ENCODE results near the gene OSBPL10. TPM values are rescaled to one million over a fixed set of nuclear protein-coding genes. Genes with fewer than 3 reads are reported as not detected.

The OSBPL10 gene
- total RNA-seq, 2 donors from 2014 or later, result 2.2 to 5.1 TPM

DNA sequence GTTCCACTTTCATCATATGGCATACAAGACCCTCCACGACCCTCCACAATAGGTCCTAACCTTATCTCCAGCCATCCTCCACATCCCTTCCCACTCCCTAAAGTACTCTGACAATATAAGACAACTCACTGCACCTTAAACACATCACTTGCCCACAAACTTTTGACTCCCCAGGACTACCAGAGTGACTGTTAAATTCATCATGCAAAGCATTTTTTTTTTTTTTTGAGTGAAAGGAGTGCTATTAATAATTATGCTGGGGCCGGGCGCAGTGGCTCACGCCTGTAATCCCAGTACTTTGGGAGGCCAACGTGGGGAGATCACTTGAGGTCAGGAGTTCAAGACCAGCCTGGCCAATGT is 55.8 kb downstream of the OSBPL10 start:
- no peak for DNase-seq
- peak; percentile 58 to 60 for ATAC-seq (replicated peaks in 1 of 2)
- Mint-ChIP-seq H3K4me3 (peak overlapping the region in 1 of 2 donors; percentile 43), H3K4me1 (ENCODE audit: low read depth) (peaks cover 37% of the 10 kb centered on the region), H3K9me3 (peaks cover 3 to 4% of the 10 kb centered on the region in 2 donors), H3K36me3 (ENCODE audit: insufficient read depth in 2 of 2) (peaks cover 2 to 5% of the 10 kb centered on the region in 2 donors), H3K27me3 (ENCODE audit: low read depth) (no peaks in the 10 kb centered on the region), H3K27ac (no peak overlapping the region)

- Mint-ChIP-seq H3K4me1 (ENCODE audit: low read depth) (peaks cover 37% of the 10 kb centered on the region), H3K27me3 (ENCODE audit: low read depth) (no peaks in the 10 kb centered on the region), H3K27ac (no peak overlapping the region), H3K9me3 (peaks cover 8 to 9% of the 10 kb centered on the region in 2 donors), H3K4me3 (peak overlapping the region in 1 of 2 donors; percentile 43), H3K36me3 (ENCODE audit: insufficient read depth in 2 of 2) (peaks cover 6 to 10% of the 10 kb centered on the region in 2 donors)
- ATAC-seq (replicated peaks in 1 of 2) (no peak), DNase-seq (no peak)
These were observed 56.3 kb downstream of the OSBPL10 start for GRCh38 chr3:31924610-31925270.

DNA sequence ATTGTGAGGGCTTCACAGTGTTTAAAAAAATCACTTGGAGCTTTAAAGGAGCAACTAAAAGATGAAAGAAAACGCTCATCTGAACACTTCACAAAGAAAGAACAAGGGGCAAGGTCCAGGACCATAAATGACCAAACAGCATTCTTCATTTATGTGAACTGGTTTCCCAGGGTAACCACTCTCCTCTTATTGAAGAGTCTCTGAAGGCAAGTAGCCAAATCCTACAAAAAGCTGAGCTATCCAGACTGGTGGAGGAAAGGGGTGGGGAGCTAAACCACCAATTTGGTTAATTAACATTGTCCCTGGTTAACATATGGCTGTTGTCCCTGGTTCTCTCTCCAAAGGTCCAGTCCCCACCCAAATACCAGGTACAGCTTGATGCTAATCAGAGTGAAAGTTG is 58.1 kb downstream of the OSBPL10 start:
- no peak overlapping the region for H3K27ac Mint-ChIP-seq
- H3K36me3 Mint-ChIP-seq (ENCODE audit: insufficient read depth in 2 of 2), result peaks cover 11 to 14% of the 10 kb centered on the region in 2 donors
- peaks cover 13 to 15% of the 10 kb centered on the region in 2 donors for H3K9me3 Mint-ChIP-seq
- no peak for ATAC-seq (replicated peaks in 1 of 2)
- DNase-seq, result no peak
- H3K27me3 Mint-ChIP-seq (ENCODE audit: low read depth), result no peaks in the 10 kb centered on the region
- no peak overlapping the region for H3K4me3 Mint-ChIP-seq
- H3K4me1 Mint-ChIP-seq (ENCODE audit: low read depth), result peaks cover 42% of the 10 kb centered on the region

DNA sequence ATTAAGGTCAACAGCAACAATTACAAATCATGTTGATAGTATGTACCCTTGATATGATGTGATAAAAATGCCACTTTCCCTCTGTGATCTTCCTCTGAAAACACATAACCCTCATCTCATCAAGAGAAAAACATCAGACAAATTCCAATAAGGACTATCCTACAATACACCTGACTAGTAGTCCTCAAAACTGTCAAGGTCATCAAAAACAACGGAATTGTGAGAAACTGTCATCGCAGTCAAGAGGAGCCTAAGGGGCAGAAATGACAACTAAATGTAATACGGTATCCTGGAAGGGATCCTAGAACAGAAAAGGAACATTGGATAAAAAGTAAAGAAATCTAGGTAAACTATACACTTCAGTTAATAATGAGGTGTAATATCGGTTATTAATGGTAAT is 59.2 kb downstream of the OSBPL10 start:
- Mint-ChIP-seq H3K9me3 (peaks cover 13 to 15% of the 10 kb centered on the region in 2 donors), H3K4me1 (ENCODE audit: low read depth) (peaks cover 42% of the 10 kb centered on the region), H3K27me3 (ENCODE audit: low read depth) (no peaks in the 10 kb centered on the region), H3K4me3 (no peak overlapping the region), H3K27ac (no peak overlapping the region), H3K36me3 (ENCODE audit: insufficient read depth in 2 of 2) (peaks cover 11 to 14% of the 10 kb centered on the region in 2 donors)
- DNase-seq (no peak), ATAC-seq (replicated peaks in 1 of 2) (no peak)

DNA sequence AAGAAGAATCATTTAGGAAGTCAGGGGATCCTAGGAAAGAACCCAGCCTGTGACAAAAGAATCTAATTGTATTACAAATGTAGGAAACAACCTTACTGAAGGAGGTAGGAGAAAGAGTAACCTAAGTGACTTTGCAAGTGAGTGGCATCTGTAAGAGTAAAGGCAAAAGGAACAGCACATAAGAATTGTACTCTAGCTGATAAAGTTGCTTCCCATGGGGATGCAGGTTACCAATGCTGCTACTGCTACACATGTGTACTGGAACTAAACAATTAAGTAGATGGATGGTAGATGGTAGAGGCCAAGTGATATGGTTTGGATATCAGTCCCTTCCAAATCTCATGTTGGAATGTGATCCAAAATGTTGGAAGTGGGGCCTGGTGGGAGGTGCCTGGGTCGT is 60.8 kb downstream of the OSBPL10 start:
- ATAC-seq (replicated peaks in 1 of 2), result no peak
- Mint-ChIP-seq H3K4me1 (ENCODE audit: low read depth) (peaks cover 40% of the 10 kb centered on the region), H3K27me3 (ENCODE audit: low read depth) (no peaks in the 10 kb centered on the region), H3K9me3 (peaks cover 13 to 15% of the 10 kb centered on the region in 2 donors), H3K27ac (peak overlapping the region; percentile 42), H3K4me3 (no peak overlapping the region), H3K36me3 (ENCODE audit: insufficient read depth in 2 of 2) (peaks cover 11 to 14% of the 10 kb centered on the region in 2 donors)
- no peak for DNase-seq

DNA sequence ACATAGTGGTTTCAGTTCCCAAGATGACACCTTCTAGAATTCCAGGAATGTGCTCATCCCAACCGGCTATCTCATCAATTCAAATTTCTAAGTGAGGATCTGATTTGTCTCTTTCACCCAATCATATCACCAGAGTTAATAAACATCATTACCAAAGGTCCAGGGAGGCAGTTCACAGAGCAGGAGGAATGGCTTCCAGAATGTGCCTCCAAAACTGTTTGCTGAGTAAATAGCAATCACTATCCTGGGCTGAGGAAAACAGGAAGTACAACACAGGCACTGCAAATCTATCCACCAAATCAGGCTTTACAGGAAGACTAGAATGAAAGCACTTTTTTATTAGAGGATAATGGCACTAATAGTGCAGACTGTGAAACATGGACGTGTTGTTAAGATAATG is 61.5 kb downstream of the OSBPL10 start:
- DNase-seq (no peak), ATAC-seq (replicated peaks in 1 of 2) (no peak)
- peaks cover 11 to 14% of the 10 kb centered on the region in 2 donors for H3K36me3 Mint-ChIP-seq (ENCODE audit: insufficient read depth in 2 of 2)
- H3K9me3 Mint-ChIP-seq, result peaks cover 13 to 15% of the 10 kb centered on the region in 2 donors
- H3K27me3 Mint-ChIP-seq (ENCODE audit: low read depth), result no peaks in the 10 kb centered on the region
- peaks cover 33% of the 10 kb centered on the region for H3K4me1 Mint-ChIP-seq (ENCODE audit: low read depth)
- H3K4me3 Mint-ChIP-seq, result no peak overlapping the region
- H3K27ac Mint-ChIP-seq, result no peak overlapping the region

GRCh38 chr3:31918179-31919150 is 62.6 kb downstream of the OSBPL10 start:
- peaks cover 29% of the 10 kb centered on the region for H3K4me1 Mint-ChIP-seq (ENCODE audit: low read depth)
- no peaks in the 10 kb centered on the region for H3K27me3 Mint-ChIP-seq (ENCODE audit: low read depth)
- peaks cover 11 to 14% of the 10 kb centered on the region in 2 donors for H3K36me3 Mint-ChIP-seq (ENCODE audit: insufficient read depth in 2 of 2)
- H3K9me3 Mint-ChIP-seq, result peaks cover 13 to 15% of the 10 kb centered on the region in 2 donors
- H3K27ac Mint-ChIP-seq, result peak overlapping the region; percentile 96
- peak overlapping the region; percentile 71 to 79 for H3K4me3 Mint-ChIP-seq
- no peak for DNase-seq
- ATAC-seq (replicated peaks in 1 of 2), result peak; percentile 38 to 58

GRCh38 chr3:31917303-31918005 is 63.6 kb downstream of the OSBPL10 start:
- H3K4me1 Mint-ChIP-seq (ENCODE audit: low read depth), result peaks cover 29% of the 10 kb centered on the region
- ATAC-seq (replicated peaks in 1 of 2), result no peak
- H3K36me3 Mint-ChIP-seq (ENCODE audit: insufficient read depth in 2 of 2), result peaks cover 11 to 14% of the 10 kb centered on the region in 2 donors
- no peak overlapping the region for H3K27ac Mint-ChIP-seq
- peak overlapping the region; percentile 19 to 22 for H3K4me3 Mint-ChIP-seq
- peaks cover 13 to 15% of the 10 kb centered on the region in 2 donors for H3K9me3 Mint-ChIP-seq
- no peaks in the 10 kb centered on the region for H3K27me3 Mint-ChIP-seq (ENCODE audit: low read depth)
- DNase-seq, result no peak

GRCh38 chr3:31911643-31912042 is 69.4 kb downstream of the OSBPL10 start:
- no peaks in the 10 kb centered on the region for H3K36me3 Mint-ChIP-seq (ENCODE audit: insufficient read depth in 2 of 2)
- peaks cover 6% of the 10 kb centered on the region for H3K4me1 Mint-ChIP-seq (ENCODE audit: low read depth)
- no peak overlapping the region for H3K4me3 Mint-ChIP-seq
- H3K27ac Mint-ChIP-seq, result no peak overlapping the region
- H3K9me3 Mint-ChIP-seq, result no peaks in the 10 kb centered on the region
- H3K27me3 Mint-ChIP-seq (ENCODE audit: low read depth), result no peaks in the 10 kb centered on the region
- ATAC-seq (replicated peaks in 1 of 2), result no peak
- no peak for DNase-seq

- Mint-ChIP-seq H3K27ac (no peak overlapping the region), H3K36me3 (ENCODE audit: insufficient read depth in 2 of 2) (no peaks in the 10 kb centered on the region), H3K9me3 (no peaks in the 10 kb centered on the region), H3K4me1 (ENCODE audit: low read depth) (peaks cover under 1% of the 10 kb centered on the region), H3K4me3 (no peak overlapping the region), H3K27me3 (ENCODE audit: low read depth) (no peaks in the 10 kb centered on the region)
- ATAC-seq (replicated peaks in 1 of 2), result no peak
- DNase-seq, result no peak
These were observed 69.9 kb downstream of the OSBPL10 start for GRCh38 chr3:31911124-31911523.

- H3K36me3 Mint-ChIP-seq (ENCODE audit: insufficient read depth in 2 of 2), result no peaks in the 10 kb centered on the region
- H3K27me3 Mint-ChIP-seq (ENCODE audit: low read depth), result no peaks in the 10 kb centered on the region
- no peak overlapping the region for H3K4me3 Mint-ChIP-seq
- ATAC-seq (replicated peaks in 1 of 2) (no peak), DNase-seq (no peak)
- no peaks in the 10 kb centered on the region for H3K4me1 Mint-ChIP-seq (ENCODE audit: low read depth)
- no peak overlapping the region for H3K27ac Mint-ChIP-seq
- H3K9me3 Mint-ChIP-seq, result no peaks in the 10 kb centered on the region
These were observed 71.6 kb downstream of the OSBPL10 start for GRCh38 chr3:31909455-31909854.

- no peak for DNase-seq
- H3K9me3 Mint-ChIP-seq, result no peaks in the 10 kb centered on the region
- no peaks in the 10 kb centered on the region for H3K36me3 Mint-ChIP-seq (ENCODE audit: insufficient read depth in 2 of 2)
- no peaks in the 10 kb centered on the region for H3K27me3 Mint-ChIP-seq (ENCODE audit: low read depth)
- no peak overlapping the region for H3K27ac Mint-ChIP-seq
- ATAC-seq (replicated peaks in 1 of 2), result no peak
- H3K4me3 Mint-ChIP-seq, result no peak overlapping the region
- peaks cover 7% of the 10 kb centered on the region for H3K4me1 Mint-ChIP-seq (ENCODE audit: low read depth)
These were observed 72.5 kb downstream of the OSBPL10 start for GRCh38 chr3:31908391-31909097.

All from activated T-cell treated with anti-CD3 and anti-CD28 coated beads, Interleukin-2, amount 50 U/mL, for 72 hours (primary cell).